GM12892 (cell line): ENCODE data around the gene BPIFB1.

Experiments used
- DNase-seq: peaks from one replicate; pipeline ENCODE4 v3.0.0; 2011; ENCODE audit not compliant: insufficient read length
- FAIRE-seq: peaks from 2 replicates; lab custom pipeline; 2011; peaks lifted over from hg19 to GRCh38; lab: Jason Lieb, UNC
- POLR2A ChIP-seq: IDR thresholded peaks from 2 replicates; pipeline ENCODE4 v1.6.1; 2011; ENCODE audit warnings: low read depth, low read length, control low read depth
- POLR2AphosphoS5 ChIP-seq: IDR thresholded peaks from 2 replicates; pipeline ENCODE4 v1.6.1; 2011; ENCODE audit warnings: low read depth, low read length, control low read depth
- TAF1 ChIP-seq: IDR thresholded peaks from 2 replicates; pipeline ENCODE4 v1.6.1; 2011; ENCODE audit warnings: low read depth, mild to moderate bottlenecking, control low read depth, low read length, borderline replicate concordance

The BPIFB1 gene

DNA sequence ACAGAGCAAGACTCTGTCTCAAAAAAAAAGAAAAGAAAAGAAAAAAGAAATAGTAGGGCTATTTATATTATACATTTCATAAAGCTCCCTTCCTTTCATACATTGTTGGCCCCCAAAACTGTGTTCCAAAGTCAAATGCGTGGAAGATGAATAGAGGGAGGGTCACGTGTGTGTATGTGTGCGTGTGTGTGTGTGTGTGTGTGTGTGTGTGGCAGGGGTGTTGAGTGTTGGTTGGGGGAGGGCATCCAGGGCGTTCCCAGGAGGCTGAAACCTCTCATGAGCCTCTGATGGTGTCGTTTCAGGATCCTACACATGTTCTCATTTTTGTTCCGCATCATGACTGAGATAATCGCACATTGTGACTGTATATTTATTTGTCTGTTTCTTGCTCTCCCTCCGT, 7.8 kb upstream of the BPIFB1 start:
- no peak for FAIRE-seq
- TF ChIP-seq POLR2A, result no peak
- no peak for TF ChIP-seq POLR2AphosphoS5
- TF ChIP-seq TAF1, result no peak
- DNase-seq, result no peak

DNA sequence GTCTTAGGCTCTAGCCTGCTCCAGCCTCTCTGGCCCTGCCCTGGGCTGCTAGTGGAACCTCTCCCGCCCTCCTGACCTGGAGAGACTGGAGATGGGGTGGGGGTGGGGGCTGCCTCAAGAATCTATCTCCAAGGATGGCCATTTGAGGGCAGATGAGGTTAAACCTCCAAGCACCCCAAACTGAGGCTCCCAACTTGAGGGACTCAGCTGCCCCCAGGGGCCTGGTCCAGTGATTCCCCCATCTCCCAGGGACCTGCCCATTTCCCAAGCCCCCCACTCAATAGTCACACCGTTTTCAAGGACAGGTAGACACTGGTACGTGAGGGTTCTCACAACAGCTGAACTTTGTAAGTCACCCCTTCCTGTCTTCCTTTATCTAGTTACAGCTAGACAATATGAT, 7.1 kb upstream of the BPIFB1 start:
- DNase-seq, result no peak
- TF ChIP-seq TAF1, result no peak
- TF ChIP-seq POLR2AphosphoS5, result no peak
- TF ChIP-seq POLR2A, result no peak
- no peak for FAIRE-seq

- DNase-seq (no peak), FAIRE-seq (no peak)
- TF ChIP-seq TAF1 (no peak), POLR2AphosphoS5 (no peak)
These were observed 6.5 kb upstream of the BPIFB1 start for GRCh38 chr20:33276303-33277113.

- FAIRE-seq (no peak), DNase-seq (no peak)
- no peak for TF ChIP-seq POLR2A
- TF ChIP-seq POLR2AphosphoS5, result no peak
- no peak for TF ChIP-seq TAF1
These were observed 5.3 kb upstream of the BPIFB1 start for GRCh38 chr20:33277471-33278441.

GRCh38 chr20:33278700-33279099, 4.3 kb upstream of the BPIFB1 start:
- no peak for DNase-seq
- no peak for TF ChIP-seq TAF1
- no peak for TF ChIP-seq POLR2AphosphoS5
- TF ChIP-seq POLR2A, result no peak
- no peak for FAIRE-seq

GRCh38 chr20:33279261-33279910, 3.6 kb upstream of the BPIFB1 start:
- DNase-seq (no peak), FAIRE-seq (no peak)
- TF ChIP-seq POLR2AphosphoS5, result no peak
- no peak for TF ChIP-seq TAF1
- no peak for TF ChIP-seq POLR2A

DNA sequence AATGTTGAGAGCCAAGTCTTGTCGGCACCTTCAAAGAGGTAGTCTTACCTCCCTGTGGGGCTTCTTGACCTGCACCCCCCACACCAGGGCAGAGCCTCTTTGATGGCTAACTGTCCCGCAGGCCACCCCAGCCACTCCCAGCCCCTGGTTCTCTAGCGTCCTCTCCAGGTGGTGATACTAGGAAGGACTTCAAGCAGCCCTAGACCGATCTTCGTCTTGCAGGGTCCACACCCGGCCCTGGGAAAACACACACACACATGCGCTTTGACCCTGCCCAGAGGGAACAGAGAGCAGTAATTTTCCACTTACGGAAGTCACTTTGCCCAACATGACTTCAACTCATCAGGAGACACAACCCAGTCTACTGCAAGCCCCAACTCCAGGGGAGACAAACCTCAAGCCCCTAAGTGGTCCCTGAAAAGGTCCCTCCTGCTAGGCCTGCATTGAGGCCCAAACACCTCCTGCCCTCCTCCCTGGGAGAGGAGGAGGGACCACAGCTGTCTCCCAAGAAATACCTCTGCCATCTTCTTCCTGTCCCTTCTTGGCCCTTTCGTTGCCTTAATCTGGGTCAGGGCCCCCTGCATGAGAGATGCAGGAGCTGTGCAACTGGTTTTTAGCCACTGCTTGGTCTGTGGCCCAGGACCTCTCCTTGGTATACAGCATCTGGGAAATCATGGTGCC, 2.9 kb upstream of the BPIFB1 start:
- no peak for TF ChIP-seq TAF1

DNA sequence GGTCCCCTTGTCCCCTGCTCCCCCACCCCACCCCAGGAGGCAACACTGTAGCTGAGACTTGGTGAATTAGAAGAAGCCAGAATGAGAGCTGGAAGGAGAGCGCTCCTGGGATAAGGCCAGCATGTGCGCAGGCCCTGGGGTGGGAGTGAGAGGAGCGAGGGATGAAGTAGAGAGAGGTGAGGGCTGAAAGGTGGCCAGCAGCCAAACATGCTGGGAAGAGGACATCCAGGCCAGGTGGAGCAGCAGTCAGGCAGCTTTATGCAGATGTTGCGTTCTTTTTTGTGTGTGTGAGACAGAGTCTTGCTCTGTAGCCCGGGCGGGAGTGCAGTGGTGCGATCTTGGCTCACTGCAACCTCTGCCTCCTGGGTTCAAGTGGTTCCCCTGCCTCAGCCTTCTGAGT, 2.2 kb upstream of the BPIFB1 start:
- no peak for FAIRE-seq
- DNase-seq, result no peak
- TF ChIP-seq POLR2AphosphoS5, result no peak
- no peak for TF ChIP-seq TAF1
- no peak for TF ChIP-seq POLR2A

More for the DNA sequence above, 2.9 kb upstream of the BPIFB1 start:
- FAIRE-seq, result no peak
- no peak for DNase-seq

DNA sequence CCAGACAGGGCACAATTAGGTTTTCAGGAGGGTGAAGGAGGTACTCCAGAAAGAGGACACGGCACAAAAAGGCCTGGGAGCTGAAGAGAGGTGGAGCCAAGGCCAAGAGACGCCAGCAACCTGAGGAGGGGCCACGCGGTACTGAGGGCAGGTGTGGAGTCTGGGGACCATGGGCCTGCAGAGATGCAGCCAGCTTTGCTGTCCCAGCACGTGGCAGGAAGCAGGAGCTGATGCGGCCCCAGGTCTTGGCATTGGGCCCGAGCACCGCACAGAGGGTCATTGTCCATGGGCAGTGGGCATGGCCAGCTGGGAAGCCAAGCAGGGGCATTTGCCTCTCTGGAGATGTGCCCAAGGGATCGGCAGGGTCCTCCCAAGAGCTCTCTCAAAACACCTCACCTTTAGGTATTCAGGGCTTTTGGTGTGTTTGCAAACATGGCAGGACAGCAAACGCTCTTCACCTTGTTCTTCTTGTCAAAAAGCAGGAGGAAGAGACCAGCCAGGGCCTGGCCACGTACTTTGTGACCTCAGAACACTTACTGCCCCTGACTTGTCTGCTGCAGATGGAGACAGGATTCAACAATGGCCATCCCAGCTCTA, 1.4 kb upstream of the BPIFB1 start:
- DNase-seq (no peak), FAIRE-seq (no peak)
- TF ChIP-seq POLR2AphosphoS5 (no peak), POLR2A (no peak), TAF1 (no peak)

DNA sequence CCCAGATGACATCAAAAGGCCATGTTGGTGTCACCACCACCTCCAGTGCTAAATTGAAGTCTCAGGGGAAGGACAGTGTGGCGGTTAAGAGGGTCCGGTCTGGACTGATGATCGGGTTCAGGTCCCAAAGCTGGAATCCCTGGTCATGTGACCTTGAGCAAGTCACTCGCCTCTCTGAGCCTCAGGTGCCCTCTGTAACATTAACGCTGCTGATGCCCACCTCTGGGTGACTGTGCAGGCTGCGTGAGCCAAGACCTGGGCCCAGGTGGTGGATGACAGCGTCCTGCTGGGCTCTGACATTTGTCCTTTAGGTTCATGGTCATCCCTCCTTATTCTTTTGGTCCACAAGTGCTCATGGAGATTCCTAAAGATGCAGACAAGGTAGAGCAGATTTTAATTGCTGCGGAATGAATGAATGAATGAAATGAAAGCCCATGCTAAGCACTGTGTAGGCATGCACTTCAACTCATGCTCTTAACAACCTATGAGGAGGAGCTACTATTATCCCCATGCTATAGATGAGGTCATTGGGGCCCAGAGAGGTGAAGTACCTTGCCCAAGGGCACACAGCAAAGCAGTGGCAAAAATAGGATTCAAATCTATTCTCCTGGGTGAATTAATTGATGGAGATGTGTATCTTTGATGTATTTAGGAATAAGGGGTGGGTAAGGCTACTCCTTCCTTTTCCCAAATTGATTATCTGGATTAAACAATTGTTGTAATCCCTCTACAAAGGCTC, 649 bp upstream of the BPIFB1 start:
- FAIRE-seq (no peak), DNase-seq (no peak)
- TF ChIP-seq POLR2A (no peak), TAF1 (no peak), POLR2AphosphoS5 (no peak)
